ENCODE results near the gene CTNND1. TPM values are rescaled to one million over a fixed set of nuclear protein-coding genes. Genes with fewer than 3 reads are reported as not detected.
A peak's percentile ranks its signal among the peaks of the same experiment; 100 is the strongest.

CTNND1 gene
- total and polyA plus RNA-seq, 2 of the 8 experiments (the other 6 are each of a cell fraction or from before 2014, with no cell fraction given), result 91.9 to 164 TPM

DNA sequence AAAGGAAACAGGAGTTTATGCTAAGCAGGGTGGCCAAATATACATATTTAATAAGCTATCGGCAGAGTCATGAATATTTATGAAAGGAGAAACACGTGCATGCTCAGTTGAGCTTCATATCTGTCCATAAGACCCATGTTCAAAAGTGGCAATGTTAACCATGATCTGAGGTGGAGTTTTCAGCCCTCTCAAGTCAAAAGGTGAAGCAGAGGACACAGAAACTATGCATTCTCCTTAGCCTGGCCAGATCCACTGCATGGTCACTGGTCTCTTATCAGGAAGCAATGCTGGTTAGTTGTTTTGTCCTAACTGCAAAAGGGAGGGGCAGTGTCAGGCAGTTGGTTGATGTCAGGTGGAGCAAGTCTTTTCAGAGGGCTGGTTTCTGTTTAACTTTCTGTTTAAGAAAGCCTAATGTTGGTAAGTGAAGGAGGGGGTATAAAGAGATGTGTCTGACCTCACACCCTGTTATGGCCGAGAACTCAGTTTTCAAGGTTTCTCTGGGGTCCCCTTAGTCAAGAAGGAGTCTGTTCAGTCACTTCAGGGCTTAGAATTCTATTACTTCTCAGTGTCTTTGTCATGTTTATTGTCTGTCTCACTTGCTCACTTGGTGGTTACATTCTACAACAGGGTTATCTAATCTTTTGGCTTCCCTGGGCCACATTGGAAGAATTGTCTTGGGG lies 25.8 kb upstream of the CTNND1 start:
- H4K8ac ChIP-seq (ENCODE audit: extremely low read depth, insufficient read depth, low read length), result no peak overlapping the region
- no peak overlapping the region for H3K18ac ChIP-seq (ENCODE audit: extremely low read depth, low read length)
- H4K91ac ChIP-seq (replicated peaks; ENCODE audit: insufficient read length, low read length), result no peak overlapping the region
- no peaks in the 10 kb centered on the region for H3K23me2 ChIP-seq (ENCODE audit: low read depth, low read length)
- H3K23ac ChIP-seq (ENCODE audit: insufficient read length), result no peak overlapping the region
- no peaks in the 10 kb centered on the region for H3K9me3 ChIP-seq (ENCODE audit: insufficient read depth in 2 of 2, low read depth in 1 of 2, low read length in 1 of 2)
- FAIRE-seq, result no peak
- H3K27ac ChIP-seq (ENCODE audit: low read depth, low read length), result no peak overlapping the region
- 79% methylated on average over 3 of the region's 3 CpGs; no CpG with 5 or more reads in 1 of the 2 experiments for WGBS, 2 experiments (ENCODE audit: extremely low coverage in 1 of 2, insufficient coverage in 1 of 2, insufficient read length in 1 of 2, insufficient replicate concordance in 2 of 2, low coverage in 1 of 2, low lambda C conversion rate in 2 of 2, missing lambda C conversion rate in 1 of 2)
- H3K27me3 ChIP-seq (replicated peaks in 1 of 4; ENCODE audit: control insufficient read depth in 3 of 4, extremely low read depth in 1 of 4, insufficient read depth in 3 of 4, low read length in 3 of 4), result no peaks in the 10 kb centered on the region
- peaks cover 8 to 29% (median 24%) of the 10 kb centered on the region in 4 experiments for H3K36me3 ChIP-seq (ENCODE audit: control insufficient read depth in 2 of 4, insufficient read depth in 4 of 4, low read length in 3 of 4)
- H2BK20ac ChIP-seq (ENCODE audit: low read length), result no peak overlapping the region
- H2BK15ac ChIP-seq (ENCODE audit: low read length), result no peak overlapping the region
- no peak overlapping the region for H3K14ac ChIP-seq (ENCODE audit: insufficient read length)
- CTCF ChIA-PET (ENCODE audit: partially characterized antibody), result interaction anchor here (0.6 to 1.6 kb wide), 9 partner anchors 9 to 209 kb away, joined by 3 to 6 read pairs (median 3); no protein-coding TSS in a partner anchor
- peaks cover 2% of the 10 kb centered on the region; the same call in 1 of the 2 replicates for H3K79me1 ChIP-seq (ENCODE audit: low read depth, low read length)
- no peak overlapping the region for H2AFZ ChIP-seq (ENCODE audit: low read length)
- no peak overlapping the region for H3K9ac ChIP-seq (replicated peaks in 1 of 4; ENCODE audit: extremely low read depth in 1 of 4, low read depth in 3 of 4, low read length in 3 of 4)
- no peak overlapping the region for H3K4ac ChIP-seq (replicated peaks; ENCODE audit: insufficient read length, low read depth, low read length)
- peaks cover 0 to 24% of the 10 kb centered on the region in 2 experiments; a peak in 2 of 4 replicates for H3K79me2 ChIP-seq (ENCODE audit: control insufficient read depth in 1 of 2, insufficient read depth in 2 of 2, low read length in 2 of 2)
- H3K4me1 ChIP-seq (replicated peaks in 1 of 4; ENCODE audit: control insufficient read depth in 3 of 4, insufficient read depth in 4 of 4, low read length in 3 of 4), result peaks cover 0 to 10% (median 2%) of the 10 kb centered on the region in 4 experiments; a peak in 3 of 7 replicates
- H2AK5ac ChIP-seq (ENCODE audit: low read depth, low read length), result no peak overlapping the region
- no peak overlapping the region for H3K56ac ChIP-seq (replicated peaks; ENCODE audit: insufficient read length, low read depth, low read length)
- H2BK12ac ChIP-seq (ENCODE audit: low read depth, low read length), result no peak overlapping the region
- H4K20me1 ChIP-seq (replicated peaks in 1 of 2; ENCODE audit: control insufficient read depth in 1 of 2, insufficient read depth in 2 of 2, low read length in 2 of 2), result peaks cover 0 to 6% of the 10 kb centered on the region in 2 experiments
- H3K4me2 ChIP-seq (ENCODE audit: insufficient read depth in 1 of 2, low read depth in 2 of 2, low read length in 2 of 2), result peak overlapping the region; percentile 8 to 9; a peak in 1 of 4 replicates
- no peak overlapping the region for H2BK5ac ChIP-seq (ENCODE audit: low read depth, low read length)
- no peak overlapping the region for H4K5ac ChIP-seq (ENCODE audit: insufficient read length, low read depth, low read length)
- no peak for DNase-seq (ENCODE audit: low read depth in 1 of 2, low spot score in 2 of 2)
- no peak overlapping the region for H3K4me3 ChIP-seq (ENCODE audit: extremely low read depth in 1 of 4, insufficient read depth in 2 of 4, low read depth in 3 of 4, low read length in 4 of 4)
- H2BK120ac ChIP-seq (replicated peaks; ENCODE audit: low read depth, low read length), result no peak overlapping the region
- POLR2A ChIA-PET (ENCODE audit: partially characterized antibody), result interaction anchor here (0.6 to 2.5 kb wide), 10 partner anchors 8 to 43 kb away, joined by 3 to 16 read pairs (median 4); partner anchors contain the start of genes MED19 and TMX2
- TF ChIP-seq CHD1 (IDR thresholded peaks at IDR 0.05; ENCODE audit: low read depth, low read length) (no peak), CTBP2 (IDR thresholded peaks at IDR 0.05; ENCODE audit: borderline replicate concordance, insufficient read depth, insufficient read length, low read length) (no peak), EGR1 (IDR thresholded peaks at IDR 0.05; ENCODE audit: borderline replicate concordance, low read depth, low read length) (no peak), JUND (IDR thresholded peaks at IDR 0.05; ENCODE audit: low read length) (no peak), SUZ12 (IDR thresholded peaks at IDR 0.05; ENCODE audit: low read length) (no peak), CBX5 (IDR thresholded peaks at IDR 0.05; ENCODE audit: low read depth, low read length) (no peak), ASH2L (IDR thresholded peaks at IDR 0.05; ENCODE audit: low read length) (no peak), NANOG (IDR thresholded peaks at IDR 0.05; ENCODE audit: insufficient read depth, low read depth, low read length, poor library complexity, severe bottlenecking) (no peak), ATF3 (IDR thresholded peaks at IDR 0.05; ENCODE audit: insufficient read depth, low read depth, low read length) (no peak), TCF12 (IDR thresholded peaks at IDR 0.05; ENCODE audit: low read depth, low read length) (no peak)
